HG02885 (cell line): Measurements from ENCODE around the gene RNF25.
A peak's percentile ranks its signal among the peaks of the same experiment; 100 is the strongest.
"Not testable (repeated sequence)": the region's sequence is repeated elsewhere in the genome, so short reads cannot be mapped to it uniquely, and the experiment has no call there.

Experiments used
- ATAC-seq: cut with Tn5 transposase; IDR thresholded peaks from one replicate; pipeline ENCODE4 v1.9.1; 2021; ENCODE audit warnings: mild to moderate bottlenecking; ENCODE audit not compliant: unreplicated experiment, poor library complexity

Gene RNF25

DNA sequence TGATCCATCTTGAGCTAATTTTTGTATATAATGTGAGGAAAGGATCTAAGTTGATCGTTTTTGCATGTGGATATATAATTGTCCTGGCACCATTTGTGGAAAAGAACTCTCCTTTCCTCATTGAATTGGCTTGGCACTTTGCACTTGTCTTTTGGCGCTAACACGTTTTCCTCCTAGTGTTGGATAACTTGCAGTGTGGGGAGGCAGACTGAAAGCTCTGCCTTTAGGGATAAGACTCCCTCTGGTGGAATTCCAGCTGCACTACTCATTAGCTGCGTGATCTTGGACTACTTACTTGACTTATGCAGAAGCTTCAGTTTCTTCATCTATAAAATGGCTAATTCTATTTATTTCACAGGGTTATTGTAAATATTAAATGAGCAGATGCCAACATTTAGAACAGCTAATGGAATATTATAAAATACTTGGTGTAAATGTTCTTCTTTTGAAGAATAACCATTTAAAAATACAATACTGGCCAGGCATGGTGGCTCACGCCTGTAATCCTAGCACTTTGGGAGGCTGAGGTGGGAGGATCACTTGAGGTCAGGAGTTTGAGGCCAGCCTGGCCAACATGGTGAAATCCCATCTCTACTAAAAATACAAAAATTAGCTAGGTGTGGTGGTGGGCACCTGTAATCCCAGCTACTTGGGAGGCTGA lies 15.7 kb upstream of the RNF25 start:
- ATAC-seq = not testable (repeated sequence)

DNA sequence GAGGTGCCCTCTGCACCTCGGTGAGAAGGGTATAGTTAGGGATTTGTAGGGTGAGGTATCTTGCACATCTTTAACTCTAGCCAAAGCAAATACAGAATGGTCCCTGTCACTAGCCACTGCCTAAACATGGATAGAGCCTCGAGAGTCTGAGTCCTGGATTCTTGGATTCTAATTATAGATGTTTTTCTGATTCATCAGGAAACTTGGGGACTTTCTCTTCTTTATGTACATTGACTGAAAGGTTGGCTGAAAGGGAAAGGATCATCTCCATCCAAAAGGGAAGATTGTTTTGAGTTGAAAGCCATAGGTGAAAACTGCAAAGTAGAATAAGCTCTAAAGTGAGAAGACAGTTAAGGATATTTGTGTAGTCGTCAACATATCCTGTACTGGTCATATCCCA lies 8.3 kb upstream of the RNF25 start:
- ATAC-seq = no peak

DNA sequence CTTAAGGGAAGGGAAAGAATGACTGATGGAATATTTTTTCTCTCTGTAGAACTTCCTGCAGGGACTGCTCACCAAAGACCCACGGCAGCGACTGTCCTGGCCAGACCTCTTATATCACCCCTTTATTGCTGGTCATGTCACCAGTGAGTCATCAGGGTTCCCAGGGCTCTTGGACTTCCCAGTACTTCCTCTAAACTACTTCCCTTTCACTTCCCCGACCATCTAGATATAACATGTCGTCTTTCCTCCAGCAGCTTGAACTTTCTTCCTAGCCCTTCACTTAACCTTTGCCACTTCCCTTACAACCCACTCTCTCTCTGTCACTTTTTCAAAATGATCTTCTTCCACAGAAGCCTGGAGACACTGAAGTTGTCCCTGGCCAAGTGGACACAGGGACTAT lies 7.3 kb upstream of the RNF25 start:
- ATAC-seq = no peak

GRCh38 chr2:218671097-218671653 lies 627 bp downstream of the RNF25 start:
- no peak for ATAC-seq

DNA sequence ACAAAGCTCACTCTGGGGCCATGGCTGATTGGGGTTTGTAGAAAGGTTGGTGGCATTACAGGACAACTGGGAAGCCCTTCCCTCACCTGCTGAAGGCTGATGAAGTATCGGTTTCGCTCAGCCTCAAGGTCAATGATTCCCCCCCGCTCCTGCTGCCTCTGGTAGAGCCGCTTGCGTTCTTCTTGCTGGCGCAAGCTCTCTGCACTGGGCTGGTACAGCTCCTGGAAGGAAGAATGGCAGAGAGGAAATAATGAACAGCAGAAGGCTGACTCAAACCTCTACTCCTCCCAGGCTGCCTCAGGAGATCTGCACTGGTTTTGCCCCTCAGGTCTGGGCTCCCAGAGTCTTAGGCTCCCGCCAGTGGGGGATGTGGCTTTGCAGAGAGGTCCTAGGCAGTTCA lies 7.1 kb downstream of the RNF25 start:
- no peak for ATAC-seq

- ATAC-seq = no peak
These were observed 7.9 kb downstream of the RNF25 start for GRCh38 chr2:218663901-218664300.

DNA sequence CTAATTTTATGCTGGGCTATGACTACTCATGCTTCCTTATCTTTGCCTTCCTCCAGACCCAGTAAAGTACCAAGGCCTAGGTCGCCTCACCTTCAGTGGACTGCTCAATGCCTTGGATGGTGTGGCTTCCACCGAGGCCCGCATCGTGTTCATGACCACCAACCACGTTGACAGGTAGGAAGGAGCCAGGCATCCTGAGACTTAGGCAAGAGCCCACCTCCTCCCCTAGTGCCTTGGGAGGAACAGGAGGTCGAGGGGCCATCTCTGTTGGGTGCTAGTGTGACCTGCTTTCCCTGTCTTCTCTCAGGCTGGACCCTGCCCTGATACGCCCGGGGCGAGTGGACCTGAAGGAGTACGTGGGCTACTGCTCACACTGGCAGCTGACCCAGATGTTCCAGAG lies 9.0 kb downstream of the RNF25 start:
- no peak for ATAC-seq

DNA sequence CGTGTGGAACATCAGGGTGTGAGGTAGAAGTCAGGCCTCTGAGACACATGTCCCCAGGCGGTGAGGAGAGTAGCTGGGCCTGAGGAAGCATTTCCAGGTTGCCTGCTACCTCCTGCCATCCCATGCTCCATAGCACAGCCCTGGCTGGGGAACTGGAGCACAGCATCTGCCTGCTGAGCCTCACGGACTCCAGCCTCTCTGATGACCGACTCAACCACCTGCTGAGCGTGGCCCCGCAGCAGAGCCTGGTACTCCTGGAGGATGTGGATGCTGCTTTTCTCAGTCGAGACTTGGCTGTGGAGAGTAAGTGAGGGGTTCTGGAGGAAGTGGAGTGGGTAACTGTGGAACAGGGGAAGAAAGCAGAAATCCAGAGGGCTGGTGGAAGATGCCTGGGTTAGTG lies 9.4 kb downstream of the RNF25 start:
- no peak for ATAC-seq

DNA sequence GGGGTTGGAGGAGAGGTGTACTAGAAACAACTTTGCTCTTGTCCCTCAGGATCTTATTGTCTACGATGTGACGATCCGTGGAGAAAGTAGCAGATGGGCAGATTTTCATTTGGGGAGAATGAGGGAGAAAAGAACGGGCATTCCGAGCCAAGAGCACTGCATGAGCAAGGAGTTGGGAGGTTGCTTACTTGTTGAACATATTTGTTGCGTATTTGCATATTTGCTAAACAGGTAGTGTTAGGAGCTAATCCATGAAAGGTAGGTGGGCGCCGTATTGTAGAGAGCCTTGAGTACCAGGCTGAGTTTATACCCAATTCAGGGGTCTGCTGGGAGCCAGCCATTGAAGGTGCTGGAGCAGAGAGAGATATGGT lies 11.8 kb downstream of the RNF25 start:
- no peak for ATAC-seq

GRCh38 chr2:218659258-218659987 lies 12.4 kb downstream of the RNF25 start, which contains the start of the genes BCS1L and ZNF142:
Gene BCS1L, plus strand, starts transcription at chr2:218659683. Its CDS starts 1,305 bp downstream, at chr2:218660988.
Gene ZNF142, minus strand, starts transcription at chr2:218659623. Its CDS starts 3,194 bp downstream, at chr2:218656429.
- peak; percentile 98 for ATAC-seq

GRCh38 chr2:218658671-218659257 lies 13.0 kb downstream of the RNF25 start:
- peak; percentile 31 for ATAC-seq

- no peak for ATAC-seq
These were observed 16.1 kb downstream of the RNF25 start for GRCh38 chr2:218655751-218656150.

DNA sequence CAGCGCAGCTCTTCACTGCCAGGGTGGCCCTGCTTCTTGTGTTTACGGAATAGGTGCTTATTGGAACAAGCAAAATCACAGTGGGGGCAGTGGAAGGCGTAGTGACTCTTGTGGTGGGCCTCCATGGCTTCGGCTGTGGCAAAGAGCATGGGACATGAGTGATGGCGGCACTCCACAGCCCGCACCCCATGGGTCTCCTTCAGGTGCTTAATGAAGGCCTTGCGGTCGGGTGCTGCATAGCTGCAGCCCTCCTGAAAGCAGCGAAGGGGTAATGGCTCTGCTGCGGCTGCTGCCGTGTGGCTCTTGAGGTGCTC lies 23.1 kb downstream of the RNF25 start:
- no peak for ATAC-seq

GRCh38 chr2:218648088-218648786 lies 23.6 kb downstream of the RNF25 start:
- ATAC-seq = no peak

GRCh38 chr2:218645126-218645525 lies 26.7 kb downstream of the RNF25 start:
- no peak for ATAC-seq

- no peak for ATAC-seq
These were observed 27.1 kb downstream of the RNF25 start for GRCh38 chr2:218644721-218645120.

DNA sequence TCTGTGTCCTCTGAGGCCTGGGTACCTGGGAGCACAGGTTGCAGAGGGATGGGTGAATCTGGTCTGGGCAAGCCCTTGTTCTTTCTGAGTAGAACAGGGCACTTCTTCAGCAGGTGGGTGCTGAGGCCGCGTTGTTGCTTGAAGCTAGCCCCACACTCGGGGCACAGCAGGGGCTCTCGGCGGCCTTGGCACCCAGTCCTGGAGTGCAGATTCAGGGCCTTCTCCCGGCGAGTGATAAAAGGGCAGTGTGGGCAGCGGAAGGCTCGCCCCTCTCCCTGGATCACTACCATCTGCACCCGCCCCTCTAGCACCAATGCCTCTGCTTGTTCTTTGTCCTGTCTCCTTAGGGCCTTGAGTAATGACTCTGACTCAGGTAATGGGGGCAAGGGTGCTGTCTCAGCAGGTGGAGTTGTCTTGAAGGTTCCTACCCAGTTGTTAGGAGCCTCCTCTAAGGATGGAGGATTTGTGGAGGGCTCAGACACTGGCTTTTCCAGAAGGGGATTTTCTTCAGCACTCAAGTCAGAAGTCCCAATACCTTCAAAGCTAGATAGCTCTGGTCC lies 28.0 kb downstream of the RNF25 start:
- ATAC-seq = no peak

DNA sequence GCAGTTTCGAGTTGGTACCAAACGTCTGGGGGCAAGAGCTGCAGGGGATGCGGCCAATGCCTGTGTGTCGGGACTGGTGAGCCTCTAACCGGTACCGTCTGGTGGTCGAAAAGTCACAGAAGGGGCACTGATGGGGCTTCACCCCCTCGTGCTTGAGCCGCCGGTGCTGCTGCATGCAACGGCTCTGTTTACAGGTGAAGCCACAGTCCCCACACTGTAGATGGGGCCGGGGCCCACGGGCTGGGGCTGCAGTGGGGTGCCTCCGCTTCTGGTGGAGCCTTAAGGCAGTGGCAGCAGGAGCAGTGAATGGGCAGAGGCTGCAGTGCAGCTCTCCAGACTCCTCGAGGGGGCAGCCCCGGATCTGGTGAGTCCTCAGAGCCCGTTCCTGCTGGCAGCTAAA lies 29.0 kb downstream of the RNF25 start:
- ATAC-seq = no peak

DNA sequence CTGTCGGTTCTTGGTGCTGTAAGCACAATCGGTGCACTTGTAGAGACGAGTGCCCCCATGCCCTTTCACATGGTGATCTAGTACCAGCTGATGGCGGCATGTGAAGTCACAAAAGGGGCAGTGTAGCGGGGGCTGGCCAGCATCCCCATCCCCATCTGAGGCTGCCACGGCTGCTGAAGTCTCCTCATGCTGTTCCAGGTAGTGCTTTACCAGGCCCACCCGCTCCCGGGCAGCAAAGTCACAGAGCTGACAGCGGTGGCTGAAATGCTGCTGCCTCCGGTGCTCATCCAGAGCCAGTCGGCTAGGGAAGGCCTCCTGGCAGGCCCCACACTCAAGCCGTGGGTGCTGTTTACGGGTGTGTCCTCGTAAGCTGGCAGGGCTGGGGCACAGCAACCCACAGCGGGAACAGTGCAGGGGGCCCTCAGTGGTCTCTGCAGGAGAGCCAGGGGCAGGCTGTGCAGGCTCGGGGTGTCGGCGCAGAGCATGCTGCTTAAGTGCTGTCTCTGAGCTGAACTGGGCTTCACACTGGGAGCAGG lies 29.6 kb downstream of the RNF25 start:
- no peak for ATAC-seq

DNA sequence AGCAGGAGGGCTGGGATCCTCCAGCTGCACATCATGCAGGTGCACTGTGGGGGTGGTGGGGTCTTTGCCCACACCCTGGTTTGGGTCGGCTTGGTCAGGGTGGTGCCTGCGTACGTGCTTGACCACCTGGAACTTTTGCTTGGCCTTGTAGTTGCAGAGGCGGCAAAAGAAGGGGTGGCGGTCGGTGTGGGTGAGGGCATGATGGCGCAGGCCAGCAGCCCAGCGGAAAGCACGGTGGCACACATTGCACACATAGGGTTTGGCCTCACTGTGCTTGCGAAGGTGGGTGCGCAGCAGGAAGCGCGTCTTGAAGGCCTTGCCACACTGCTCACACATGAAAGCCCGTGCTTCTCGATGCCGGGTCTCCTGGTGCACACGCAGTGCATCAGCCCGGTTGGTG lies 33.4 kb downstream of the RNF25 start:
- no peak for ATAC-seq
